HepG2 (cell line): ENCODE measurements around the gene ATG7. TPM values are rescaled to one million over a fixed set of nuclear protein-coding genes. Genes with fewer than 3 reads are reported as not detected.

Experiments
- ATAC-seq: fragments of 200-7000 bp; cut with Tn5 transposase; 3 replicates; pipeline ENCODE4 v1.9.1; 2020; ENCODE audit warnings: mild to moderate bottlenecking, moderate library complexity
- BruUV-seq: library from RNA; stranded (reverse); fragments of 400-500 nt; replicated peaks from 2 replicates; lab custom pipeline; 2021; lab: Mats Ljungman, UMichigan
- CTCF ChIA-PET: fragments of 300-600 bp; formaldehyde crosslinking; extraction: SDS; loops from one replicate; lab custom pipeline; 2021; ENCODE audit warnings: low total read pairs, inconsistent platforms, low intra/inter-chr PET ratio; lab: Yijun Ruan, JAX
- POLR2A ChIA-PET: fragments of 350-600 bp; sonication (Branson Sonifier 250); formaldehyde crosslinking; loops from one replicate; lab custom pipeline; 2020; ENCODE audit warnings: antibody characterized with exemption, inconsistent platforms; lab: Yijun Ruan, JAX
- DNase-seq: peaks from one replicate; pipeline ENCODE4 v3.0.0-alpha.2; 2015; ENCODE audit warnings: low spot score
- FAIRE-seq: peaks from 3 replicates; lab custom pipeline; 2011; peaks lifted over from hg19 to GRCh38; lab: Jason Lieb, UNC
- H2AFZ ChIP-seq: one replicate; pipeline ENCODE4 v1.6.1; 2011; ENCODE audit warnings: low read length, inconsistent platforms
- H3K27ac ChIP-seq: fragments of 300-600 bp; 3 replicates; pipeline ENCODE4 v1.8.0; 2011; ENCODE audit warnings: mixed run types, mild to moderate bottlenecking, mixed read lengths, low read length, inconsistent platforms; ENCODE audit not compliant: insufficient read depth; ENCODE audit errors: extremely low read length
- H3K27me3 ChIP-seq, 2 experiments: fragments of 200-600 bp in 1 of 2; 2 replicates in 1 of 2; 3 replicates in 1 of 2; pipeline versions ENCODE4 v1.6.0 to v1.8.0; 2011; ENCODE audit warnings: low read length in 2 of 2, mild to moderate bottlenecking in 2 of 2, moderate library complexity in 2 of 2, inconsistent platforms in 1 of 2; ENCODE audit not compliant: insufficient read depth in 2 of 2, control insufficient read depth in 1 of 2
- H3K36me3 ChIP-seq, 2 experiments: fragments of 200-600 bp in 1 of 2; replicated peaks in 1 of 2; 2 replicates in 1 of 2; 3 replicates in 1 of 2; pipeline versions ENCODE4 v1.5.1 to v1.8.0; 2011; ENCODE audit warnings: low read length in 2 of 2, inconsistent platforms in 1 of 2; ENCODE audit not compliant: insufficient read depth in 2 of 2, control insufficient read depth in 1 of 2
- H3K4me1 ChIP-seq: 2 replicates; pipeline ENCODE4 v1.5.1; 2012; ENCODE audit warnings: low read length, inconsistent platforms; ENCODE audit not compliant: insufficient read depth
- H3K4me2 ChIP-seq: 2 replicates; pipeline ENCODE4 v1.6.0; 2011; ENCODE audit warnings: low read depth, low read length, inconsistent platforms
- H3K4me3 ChIP-seq, 3 experiments: fragments of 200-600 bp in 1 of 3; sonication (generic), shearing (Covaris generic) in 1 of 3; replicated peaks in 1 of 3; 2 replicates each; pipeline ENCODE4 v1.5.1; 2011 to 2016; ENCODE audit warnings: low read length in 3 of 3, inconsistent platforms in 2 of 3, low read depth in 2 of 3, mild to moderate bottlenecking in 2 of 3, control low read depth in 1 of 3, mixed read lengths in 1 of 3; ENCODE audit not compliant: insufficient read depth in 1 of 3
- H3K79me2 ChIP-seq: one replicate; pipeline ENCODE4 v1.6.1; 2011; ENCODE audit warnings: low read length, inconsistent platforms; ENCODE audit not compliant: insufficient read depth
- H3K9ac ChIP-seq: 2 replicates; pipeline ENCODE4 v1.6.0; 2011; ENCODE audit warnings: mild to moderate bottlenecking, low read depth, low read length, inconsistent platforms; ENCODE audit not compliant: insufficient read depth
- H3K9me3 ChIP-seq: 2 replicates; pipeline ENCODE4 v1.5.1; 2012; ENCODE audit warnings: mild to moderate bottlenecking, low read length
- H4K20me1 ChIP-seq: 2 replicates; pipeline ENCODE4 v1.6.0; 2011; ENCODE audit warnings: inconsistent platforms, mild to moderate bottlenecking, low read length, moderate library complexity; ENCODE audit not compliant: insufficient read depth
- DZIP1 ChIP-seq: sonication (generic); formaldehyde crosslinking; IDR thresholded peaks from 2 replicates; pipeline ENCODE4 v1.5.0; 2020; ENCODE audit warnings: mild to moderate bottlenecking, missing genetic modification reagents
- HIC2 ChIP-seq: sonication (generic); formaldehyde crosslinking; IDR thresholded peaks from 2 replicates; pipeline ENCODE4 v1.9.0; 2022; ENCODE audit warnings: low read depth, missing genetic modification reagents
- HMG20B ChIP-seq: conservative IDR thresholded peaks from 2 replicates; pipeline ENCODE4 v1.6.1; 2016; ENCODE audit warnings: missing genetic modification reagents, missing compliant biosample characterization
- MATR3 ChIP-seq: sonication (generic); formaldehyde crosslinking; IDR thresholded peaks from 2 replicates; pipeline ENCODE4 v1.4.0; 2020; ENCODE audit warnings: missing genetic modification reagents
- MTERF4 ChIP-seq: sonication (generic); formaldehyde crosslinking; IDR thresholded peaks from 2 replicates; pipeline ENCODE4 v1.8.0; 2023; ENCODE audit warnings: mild to moderate bottlenecking, missing genetic modification reagents
- NFRKB ChIP-seq: fragments of 450-650 bp; IDR thresholded peaks from 2 replicates; pipeline ENCODE4 v1.6.1; 2017
- NRL ChIP-seq: sonication (generic); formaldehyde crosslinking; IDR thresholded peaks from 2 replicates; pipeline ENCODE4 v1.5.0; 2020; ENCODE audit warnings: missing genetic modification reagents, mild to moderate bottlenecking, moderate library complexity, borderline replicate concordance
- RELA ChIP-seq: sonication (generic); formaldehyde crosslinking; IDR thresholded peaks from 2 replicates; pipeline ENCODE4 v1.4.0; 2020; ENCODE audit warnings: missing genetic modification reagents
- TAF15 ChIP-seq: fragments of 200-400 bp; formaldehyde crosslinking; IDR thresholded peaks from one replicate; pipeline ENCODE4 v1.6.1; 2018; ENCODE audit warnings: mild to moderate bottlenecking, low read depth, low read length; ENCODE audit not compliant: poor library complexity, severe bottlenecking
- ZBTB43 ChIP-seq: sonication (generic); formaldehyde crosslinking; conservative IDR thresholded peaks from 2 replicates; pipeline ENCODE4 v1.4.0; 2020; ENCODE audit warnings: missing genetic modification reagents
- ZHX1 ChIP-seq: sonication (generic); formaldehyde crosslinking; IDR thresholded peaks from 2 replicates; pipeline ENCODE4 v1.8.1; 2022; ENCODE audit warnings: low read depth, mild to moderate bottlenecking, missing genetic modification reagents
- ZNF3 ChIP-seq: IDR thresholded peaks from 2 replicates; pipeline ENCODE4 v1.7.0; 2017; ENCODE audit warnings: inconsistent platforms
- ZNF431 ChIP-seq: sonication (generic); formaldehyde crosslinking; IDR thresholded peaks from 2 replicates; pipeline ENCODE4 v1.9.0; 2022; ENCODE audit warnings: missing genetic modification reagents, low read depth, mild to moderate bottlenecking, borderline replicate concordance
- ZNF629 ChIP-seq: sonication (generic); formaldehyde crosslinking; conservative IDR thresholded peaks from 2 replicates; pipeline ENCODE4 v1.5.0; 2020; ENCODE audit warnings: missing genetic modification reagents
- ZSCAN30 ChIP-seq: sonication (generic); formaldehyde crosslinking; IDR thresholded peaks from 2 replicates; pipeline ENCODE4 v1.5.0; 2020; ENCODE audit warnings: mild to moderate bottlenecking, missing genetic modification reagents
- WGBS: methylation state at CpG from one replicate; pipeline ENCODE4 v1.1.6; 2017; ENCODE audit warnings: low lambda C conversion rate; 5-methylcytosine and 5-hydroxymethylcytosine counted together
- in situ Hi-C: cut with HindIII; loops from 2 replicates; pipeline ENCODE4 v1.10.0; 2017; ENCODE audit warnings: low pct_unique_long_range_greater_than_20kb; ENCODE audit not compliant: extremely low pct_ligation_motif_present
- intact Hi-C: fragments of 100-400 bp; cut with micrococcal nuclease; formaldehyde crosslinking; loops from one replicate; pipeline ENCODE4 v1.10.0; 2022; ENCODE audit not compliant: unreplicated experiment
- polyA plus RNA-seq, 8 experiments: library from polyadenylated mRNA; depleted of rRNA in 3 of 8; stranded (reverse) in 7 of 8; unstranded in 1 of 8; fragments of >200 nt; fragmentation: Illumina TruSeq in 4 of 8; extraction: Trizol in 4 of 8; gene quantifications; 2 replicates each; pipeline versions ENCODE4 v1.2.1 to v1.2.3, GENCODE V29; 2011 to 2016; ENCODE audit warnings: low read depth in 4 of 8, missing spikeins in 1 of 8, mixed read lengths in 1 of 8; ENCODE audit not compliant: insufficient read depth in 1 of 8
- total RNA-seq, 5 experiments: library from RNA; depleted of rRNA; stranded (reverse); fragments of >200 nt; fragmentation: Illumina TruSeq; extraction: Trizol; gene quantifications; 2 replicates each; pipeline ENCODE4 v1.2.3, GENCODE V29; 2016; ENCODE audit warnings: low read depth in 1 of 5

Gene ATG7
- total and polyA plus RNA-seq, 2 of the 13 experiments (the other 11 are each of a cell fraction or from before 2014, with no cell fraction given), result 7.8 to 22.1 TPM

GRCh38 chr3:11386465-11387113, 114.4 kb downstream of the ATG7 start:
- no peak overlapping the region for H3K27ac ChIP-seq
- ChIA-PET CTCF (no interaction called here), POLR2A (no interaction called here)
- no peak overlapping the region for H2AFZ ChIP-seq
- no peak overlapping the region for H3K9ac ChIP-seq
- ATAC-seq (no peak), DNase-seq (no peak), FAIRE-seq (no peak)
- H3K4me3 ChIP-seq, result no peak overlapping the region
- no TSS peak for BruUV-seq
- H3K9me3 ChIP-seq, result no peaks in the 10 kb centered on the region
- 97% methylated on average over 2 of the region's 2 CpGs for WGBS
- no peak overlapping the region for H3K4me2 ChIP-seq
- intact Hi-C loops (no loop called here), in situ Hi-C loops (loop anchor here (10.0 kb wide), 1 partner anchor 418 kb away; no protein-coding TSS in a partner anchor)
- H4K20me1 ChIP-seq, result no peaks in the 10 kb centered on the region
- H3K79me2 ChIP-seq, result no peaks in the 10 kb centered on the region
- no peaks in the 10 kb centered on the region for H3K36me3 ChIP-seq
- peaks cover 14% of the 10 kb centered on the region for H3K4me1 ChIP-seq
- no peaks in the 10 kb centered on the region for H3K27me3 ChIP-seq
- TF ChIP-seq NRL (CRISPR knock-in tag) (no peak), ZHX1 (CRISPR knock-in tag) (no peak), DZIP1 (CRISPR knock-in tag) (no peak), NFRKB (no peak), ZNF3 (CRISPR knock-in tag) (no peak), MATR3 (no peak), RELA (no peak), ZBTB43 (CRISPR knock-in tag) (no peak), HIC2 (CRISPR knock-in tag) (no peak), TAF15 (no peak), MTERF4 (CRISPR knock-in tag) (no peak), ZNF629 (no peak), HMG20B (CRISPR knock-in tag) (no peak), ZSCAN30 (CRISPR knock-in tag) (no peak), ZNF431 (CRISPR knock-in tag) (no peak)
